ENCODE measurements around the gene PELI2. TPM values are rescaled to one million over a fixed set of nuclear protein-coding genes. Genes with fewer than 3 reads are reported as not detected.
A peak's percentile ranks its signal among the peaks of the same experiment; 100 is the strongest.

PELI2 gene
- total RNA-seq, 1 donor from 2014 or later = 27.2 TPM

DNA sequence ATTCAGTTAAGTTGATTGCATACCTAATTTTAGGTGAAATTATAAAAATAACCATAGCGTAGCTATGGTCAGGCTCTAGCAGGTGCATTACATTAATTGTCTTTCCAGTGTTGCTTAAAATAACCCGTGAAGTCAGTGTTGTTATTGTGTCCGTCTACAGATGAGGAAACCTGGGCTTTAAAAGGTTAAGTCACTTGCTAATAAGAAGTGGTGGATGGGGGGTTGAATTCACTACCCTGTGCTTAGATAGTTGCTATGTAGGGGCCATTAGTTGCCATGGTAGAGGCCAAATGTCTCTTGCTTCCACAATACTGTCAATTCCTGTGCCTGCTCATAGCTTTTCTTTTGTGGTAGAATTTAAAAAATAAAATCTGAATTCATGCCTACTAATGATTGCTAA, 174.8 kb downstream of the PELI2 start:
- peaks cover 16% of the 10 kb centered on the region for H3K36me3 Mint-ChIP-seq

GRCh38 chr14:56293506-56293905, 175.3 kb downstream of the PELI2 start:
- no peaks in the 10 kb centered on the region for H3K9me3 Mint-ChIP-seq
- no peak for TF ChIP-seq EZH2phosphoT487 (IDR thresholded peaks at IDR 0.05)
- TF ChIP-seq EZH2 (IDR thresholded peaks at IDR 0.05) = no peak
- TF ChIP-seq, protein P1, sequence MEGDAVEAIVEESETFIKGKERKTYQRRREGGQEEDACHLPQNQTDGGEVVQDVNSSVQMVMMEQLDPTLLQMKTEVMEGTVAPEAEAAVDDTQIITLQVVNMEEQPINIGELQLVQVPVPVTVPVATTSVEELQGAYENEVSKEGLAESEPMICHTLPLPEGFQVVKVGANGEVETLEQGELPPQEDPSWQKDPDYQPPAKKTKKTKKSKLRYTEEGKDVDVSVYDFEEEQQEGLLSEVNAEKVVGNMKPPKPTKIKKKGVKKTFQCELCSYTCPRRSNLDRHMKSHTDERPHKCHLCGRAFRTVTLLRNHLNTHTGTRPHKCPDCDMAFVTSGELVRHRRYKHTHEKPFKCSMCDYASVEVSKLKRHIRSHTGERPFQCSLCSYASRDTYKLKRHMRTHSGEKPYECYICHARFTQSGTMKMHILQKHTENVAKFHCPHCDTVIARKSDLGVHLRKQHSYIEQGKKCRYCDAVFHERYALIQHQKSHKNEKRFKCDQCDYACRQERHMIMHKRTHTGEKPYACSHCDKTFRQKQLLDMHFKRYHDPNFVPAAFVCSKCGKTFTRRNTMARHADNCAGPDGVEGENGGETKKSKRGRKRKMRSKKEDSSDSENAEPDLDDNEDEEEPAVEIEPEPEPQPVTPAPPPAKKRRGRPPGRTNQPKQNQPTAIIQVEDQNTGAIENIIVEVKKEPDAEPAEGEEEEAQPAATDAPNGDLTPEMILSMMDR (IDR thresholded peaks at IDR 0.05) = no peak

More for the DNA sequence above, 174.8 kb downstream of the PELI2 start:
- no peak for TF ChIP-seq EZH2 (IDR thresholded peaks at IDR 0.05)
- TF ChIP-seq, protein P1 (IDR thresholded peaks at IDR 0.05) = no peak
- no peak for TF ChIP-seq EZH2phosphoT487 (IDR thresholded peaks at IDR 0.05)
- no peaks in the 10 kb centered on the region for H3K27me3 ChIP-seq
- H3F3A ChIP-seq (ENCODE audit: low read depth) = no peaks in the 10 kb centered on the region
- H3K27ac Mint-ChIP-seq = no peak overlapping the region
- no peak overlapping the region for H3K4me3 ChIP-seq
- no peaks in the 10 kb centered on the region for H3K79me2 ChIP-seq (ENCODE audit: low read depth)
- no peaks in the 10 kb centered on the region for H4K20me1 ChIP-seq (ENCODE audit: low read depth)
- H3K36me3 ChIP-seq = peaks cover 4% of the 10 kb centered on the region
- H2AFZ ChIP-seq (replicated peaks) = no peak overlapping the region
- H3K9ac ChIP-seq = no peak overlapping the region
- no peak overlapping the region for H3K4me3 Mint-ChIP-seq
- no peaks in the 10 kb centered on the region for H3K9me3 ChIP-seq (ENCODE audit: low read depth)
- no peaks in the 10 kb centered on the region for H3K27me3 Mint-ChIP-seq (ENCODE audit: insufficient read depth, low read depth)
- DNase-seq (ENCODE audit: low spot score) = no peak
- no peak overlapping the region for H3K4me2 ChIP-seq
- H3K4me1 ChIP-seq = no peaks in the 10 kb centered on the region
- no peaks in the 10 kb centered on the region for H3K9me3 Mint-ChIP-seq
- H3K4me1 Mint-ChIP-seq = peaks cover 11% of the 10 kb centered on the region
- H3K27ac ChIP-seq = no peak overlapping the region

DNA sequence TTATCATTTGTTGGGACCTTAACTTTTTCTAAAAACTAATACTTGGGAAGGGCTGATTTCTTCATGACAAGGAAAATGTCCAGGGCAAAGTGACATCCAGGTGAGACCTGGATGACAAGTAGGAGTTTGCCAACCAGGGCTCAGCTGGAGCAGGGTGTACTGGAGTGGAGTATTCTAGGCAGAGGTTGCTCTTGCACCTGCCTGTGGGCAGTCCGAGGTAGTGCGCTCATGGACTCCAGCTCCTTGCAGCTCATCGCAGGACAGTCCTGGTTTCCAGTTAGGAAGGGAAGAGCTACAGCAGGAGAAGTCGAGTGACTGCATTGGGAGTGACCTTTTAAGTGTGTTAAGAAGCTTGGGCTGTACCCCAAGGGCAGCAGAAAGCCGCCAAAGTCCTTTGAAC, 175.9 kb downstream of the PELI2 start:
- Histone ChIP-seq H3K4me1 (peaks cover 3% of the 10 kb centered on the region), H2AFZ (replicated peaks) (no peak overlapping the region), H4K20me1 (ENCODE audit: low read depth) (no peaks in the 10 kb centered on the region), H3K9me3 (ENCODE audit: low read depth) (no peaks in the 10 kb centered on the region), H3K36me3 (peaks cover 4% of the 10 kb centered on the region), H3K9ac (no peak overlapping the region), H3K27me3 (no peaks in the 10 kb centered on the region), H3F3A (ENCODE audit: low read depth) (no peaks in the 10 kb centered on the region), H3K27ac (no peak overlapping the region), H3K4me2 (no peak overlapping the region), H3K79me2 (ENCODE audit: low read depth) (no peaks in the 10 kb centered on the region), H3K4me3 (no peak overlapping the region)
- Mint-ChIP-seq H3K27ac (no peak overlapping the region), H3K4me1 (peaks cover 11% of the 10 kb centered on the region), H3K4me3 (no peak overlapping the region), H3K9me3 (no peaks in the 10 kb centered on the region), H3K36me3 (peaks cover 15% of the 10 kb centered on the region), H3K27me3 (ENCODE audit: insufficient read depth, low read depth) (no peaks in the 10 kb centered on the region)
- peak; percentile 17 for DNase-seq (ENCODE audit: low spot score)
- no peak for TF ChIP-seq EZH2 (IDR thresholded peaks at IDR 0.05)
- TF ChIP-seq, protein P1 (IDR thresholded peaks at IDR 0.05) = peak; percentile 6

More at GRCh38 chr14:56293506-56293905, 175.3 kb downstream of the PELI2 start:
- H3K4me1 ChIP-seq = no peaks in the 10 kb centered on the region
- H3K4me3 ChIP-seq = no peak overlapping the region
- no peak for DNase-seq (ENCODE audit: low spot score)
- H2AFZ ChIP-seq (replicated peaks) = no peak overlapping the region
- H3K36me3 ChIP-seq = peaks cover 4% of the 10 kb centered on the region
- H3K27ac ChIP-seq = no peak overlapping the region
- H3K36me3 Mint-ChIP-seq = peaks cover 15% of the 10 kb centered on the region
- H3K9ac ChIP-seq = no peak overlapping the region
- H3K9me3 ChIP-seq (ENCODE audit: low read depth) = no peaks in the 10 kb centered on the region
- H3F3A ChIP-seq (ENCODE audit: low read depth) = no peaks in the 10 kb centered on the region
- no peak overlapping the region for H3K4me2 ChIP-seq
- no peaks in the 10 kb centered on the region for H3K27me3 Mint-ChIP-seq (ENCODE audit: insufficient read depth, low read depth)
- no peak overlapping the region for H3K27ac Mint-ChIP-seq
- no peaks in the 10 kb centered on the region for H4K20me1 ChIP-seq (ENCODE audit: low read depth)
- peaks cover 11% of the 10 kb centered on the region for H3K4me1 Mint-ChIP-seq
- no peak overlapping the region for H3K4me3 Mint-ChIP-seq
- no peaks in the 10 kb centered on the region for H3K27me3 ChIP-seq
- H3K79me2 ChIP-seq (ENCODE audit: low read depth) = no peaks in the 10 kb centered on the region

Data from neural progenitor cell (in vitro differentiated cells).